NCI-H82 (cell line): ENCODE results near the gene KRTAP5-8.
"Not testable (repeated sequence)": the region's sequence is repeated elsewhere in the genome, so short reads cannot be mapped to it uniquely, and the experiment has no call there.

ENCODE experiments used
- DNase-seq: peaks from one replicate; lab custom pipeline; 2025; lab: John Stamatoyannopoulos, UW

The KRTAP5-8 gene

GRCh38 chr11:71537977-71538665, at the start of gene KRTAP5-8:
Gene KRTAP5-8, plus strand, starts transcription at chr11:71538025. Its CDS starts 31 bp downstream, at chr11:71538056.
- DNase-seq = not testable (repeated sequence)

- no peak for DNase-seq
Measured at GRCh38 chr11:71488681-71489270, 49.0 kb upstream of the KRTAP5-8 start.

- DNase-seq = no peak
Measured at GRCh38 chr11:71489311-71490043, 48.3 kb upstream of the KRTAP5-8 start.

- no peak for DNase-seq
Measured at GRCh38 chr11:71490044-71490730, 47.6 kb upstream of the KRTAP5-8 start.

GRCh38 chr11:71490731-71491390, 47.0 kb upstream of the KRTAP5-8 start:
- no peak for DNase-seq

GRCh38 chr11:71491531-71491930, 46.3 kb upstream of the KRTAP5-8 start:
- no peak for DNase-seq

- no peak for DNase-seq
Measured at GRCh38 chr11:71491940-71492339, 45.9 kb upstream of the KRTAP5-8 start.

- DNase-seq = no peak
Measured at GRCh38 chr11:71495286-71496230, 42.3 kb upstream of the KRTAP5-8 start.

GRCh38 chr11:71496421-71496820, 41.4 kb upstream of the KRTAP5-8 start:
- no peak for DNase-seq

- no peak for DNase-seq
Measured at GRCh38 chr11:71498091-71498490, 39.7 kb upstream of the KRTAP5-8 start.

GRCh38 chr11:71499125-71499524, 38.7 kb upstream of the KRTAP5-8 start:
- DNase-seq = no peak

GRCh38 chr11:71499546-71499945, 38.3 kb upstream of the KRTAP5-8 start:
- DNase-seq = no peak

- no peak for DNase-seq
Measured at GRCh38 chr11:71500601-71501021, 37.2 kb upstream of the KRTAP5-8 start.

GRCh38 chr11:71501071-71501985, 36.5 kb upstream of the KRTAP5-8 start:
- no peak for DNase-seq

- DNase-seq = no peak
Measured at GRCh38 chr11:71502026-71502425, 35.8 kb upstream of the KRTAP5-8 start.

- no peak for DNase-seq
Measured at GRCh38 chr11:71502871-71503435, 34.9 kb upstream of the KRTAP5-8 start.

- DNase-seq = no peak
Measured at GRCh38 chr11:71504531-71504930, 33.3 kb upstream of the KRTAP5-8 start.

- DNase-seq = no peak
Measured at GRCh38 chr11:71505001-71505400, 32.8 kb upstream of the KRTAP5-8 start.

GRCh38 chr11:71505781-71506180, 32.0 kb upstream of the KRTAP5-8 start:
- DNase-seq = no peak
